ENCODE data around the gene ZDHHC22.
A peak's percentile ranks its signal among the peaks of the same experiment; 100 is the strongest.

Gene ZDHHC22

DNA sequence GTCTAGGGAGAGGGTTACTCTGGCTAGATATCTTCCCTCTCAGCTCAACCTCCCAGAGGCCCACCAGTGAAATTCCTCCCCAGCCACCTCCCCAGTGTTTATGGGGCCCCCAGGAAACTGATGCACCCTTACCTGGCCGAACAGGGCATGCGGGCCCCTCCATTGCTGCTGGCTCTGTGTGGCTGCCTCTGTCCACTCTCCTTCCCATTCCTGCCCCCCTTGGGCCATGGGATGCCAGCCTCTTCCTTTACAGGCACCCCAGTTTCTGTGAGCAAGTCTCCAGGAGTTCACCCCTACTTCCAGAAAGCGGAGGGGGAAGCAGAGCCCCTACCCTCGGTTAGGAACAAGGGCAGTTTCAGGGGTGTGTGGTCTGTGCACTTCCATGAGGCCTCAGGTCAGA lies 19.4 kb upstream of the ZDHHC22 start:
- DNase-seq = no peak
- in situ Hi-C loops (cut with HindIII; ENCODE audit: low pct_ligation_motif_present, low pct_unique_long_range_greater_than_20kb, low sequenced_read_pairs) = no loop called here

DNA sequence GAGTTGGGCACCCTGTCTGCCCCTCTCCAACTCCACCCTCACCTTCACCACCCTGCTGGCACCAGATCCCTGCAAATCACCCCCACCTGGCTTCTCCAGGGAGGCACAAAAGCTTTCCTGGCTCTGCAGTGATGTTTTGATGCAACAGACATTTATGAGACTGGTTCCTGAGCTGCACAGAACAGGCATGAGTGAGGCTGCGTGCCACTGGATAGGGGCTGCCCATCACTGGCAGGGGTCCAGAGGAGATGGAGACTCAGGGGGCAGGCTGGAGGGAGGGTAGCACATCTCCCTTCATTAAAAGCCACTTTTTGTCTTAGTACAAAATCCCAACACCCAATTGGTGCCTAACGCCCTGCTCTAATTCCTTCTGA lies 17.3 kb upstream of the ZDHHC22 start:
- no peak for DNase-seq
- in situ Hi-C loops (cut with HindIII; ENCODE audit: low pct_ligation_motif_present, low pct_unique_long_range_greater_than_20kb, low sequenced_read_pairs) = no loop called here

DNA sequence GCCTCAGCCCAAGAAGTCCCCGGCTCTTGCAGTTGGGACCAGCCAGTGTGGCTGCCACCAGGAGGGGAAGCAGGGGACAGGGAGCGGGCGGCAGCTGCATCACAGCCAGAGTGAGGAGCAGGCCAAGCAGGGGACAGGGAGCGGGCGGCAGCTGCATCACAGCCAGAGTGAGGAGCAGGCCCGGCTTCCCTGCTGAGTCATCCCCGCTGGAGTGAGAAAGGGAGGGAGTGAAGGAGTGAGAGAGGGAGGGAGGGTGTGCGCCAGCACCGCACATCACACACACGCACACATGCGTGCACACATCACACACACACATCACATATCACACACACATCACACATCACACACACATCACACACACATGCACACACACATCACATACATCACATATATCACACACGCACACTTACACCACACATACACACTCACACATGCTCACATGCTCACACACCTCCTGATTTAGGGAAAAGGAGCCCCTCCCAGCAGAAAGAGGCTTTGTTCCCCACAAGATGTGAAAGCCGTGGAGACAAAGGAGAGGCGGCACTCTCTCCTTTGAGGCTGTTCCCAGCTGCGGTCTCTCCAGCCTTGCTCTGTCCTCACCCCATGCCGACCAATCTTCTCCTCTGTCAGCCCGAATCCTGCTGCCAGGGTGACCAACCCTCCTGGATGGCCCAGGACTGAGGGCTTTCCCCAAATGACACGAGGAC lies 16.7 kb upstream of the ZDHHC22 start:
- DNase-seq = peak; percentile 45
- in situ Hi-C loops (cut with HindIII; ENCODE audit: low pct_ligation_motif_present, low pct_unique_long_range_greater_than_20kb, low sequenced_read_pairs) = no loop called here

DNA sequence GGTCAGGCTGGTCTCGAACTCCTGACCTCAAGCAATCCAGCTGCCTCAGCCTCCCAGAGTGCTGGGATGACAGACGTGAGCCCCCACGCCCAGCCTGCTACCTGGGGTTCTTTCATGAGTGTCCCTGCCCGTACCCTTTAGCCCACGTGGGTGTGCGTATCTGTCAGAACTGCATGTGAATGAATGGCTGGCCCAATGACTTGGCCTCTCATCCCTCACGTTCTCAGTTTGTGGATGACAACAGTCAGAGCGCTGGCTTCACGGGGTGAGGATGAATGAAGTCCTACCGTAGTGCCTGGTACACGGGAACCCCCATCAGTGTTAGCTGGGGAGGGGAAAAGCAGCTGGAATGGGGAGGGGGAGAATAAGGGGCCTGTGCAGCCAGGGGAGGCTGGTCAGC lies 16.1 kb upstream of the ZDHHC22 start:
- in situ Hi-C loops (cut with HindIII; ENCODE audit: low pct_ligation_motif_present, low pct_unique_long_range_greater_than_20kb, low sequenced_read_pairs) = no loop called here

GRCh38 chr14:77155083-77155482 lies 13.5 kb upstream of the ZDHHC22 start:
- in situ Hi-C loops (cut with HindIII; ENCODE audit: low pct_ligation_motif_present, low pct_unique_long_range_greater_than_20kb, low sequenced_read_pairs) = no loop called here

More for the DNA sequence above, 16.1 kb upstream of the ZDHHC22 start:
- DNase-seq = no peak

DNA sequence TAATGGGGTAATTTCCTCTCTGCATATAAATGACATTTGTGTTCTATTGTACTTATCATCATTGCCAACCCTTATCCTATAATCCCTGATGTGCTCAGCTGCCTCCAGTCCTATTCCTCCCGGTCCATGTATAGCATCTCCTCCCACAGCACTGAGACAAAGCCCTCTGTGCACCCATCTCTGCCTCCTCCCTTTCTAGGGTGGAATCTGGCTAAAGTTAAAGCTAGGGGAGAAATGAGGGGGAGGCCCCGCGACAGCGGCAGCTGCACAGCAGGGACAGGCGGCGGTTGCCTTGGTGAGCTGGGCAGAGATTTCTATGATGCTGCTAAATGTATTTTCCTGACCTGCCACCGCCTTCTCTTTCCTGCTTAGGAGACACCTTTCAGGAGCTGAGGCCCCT lies 12.8 kb upstream of the ZDHHC22 start:
- DNase-seq = no peak
- in situ Hi-C loops (cut with HindIII; ENCODE audit: low pct_ligation_motif_present, low pct_unique_long_range_greater_than_20kb, low sequenced_read_pairs) = no loop called here

More at GRCh38 chr14:77155083-77155482, 13.5 kb upstream of the ZDHHC22 start:
- no peak for DNase-seq

DNA sequence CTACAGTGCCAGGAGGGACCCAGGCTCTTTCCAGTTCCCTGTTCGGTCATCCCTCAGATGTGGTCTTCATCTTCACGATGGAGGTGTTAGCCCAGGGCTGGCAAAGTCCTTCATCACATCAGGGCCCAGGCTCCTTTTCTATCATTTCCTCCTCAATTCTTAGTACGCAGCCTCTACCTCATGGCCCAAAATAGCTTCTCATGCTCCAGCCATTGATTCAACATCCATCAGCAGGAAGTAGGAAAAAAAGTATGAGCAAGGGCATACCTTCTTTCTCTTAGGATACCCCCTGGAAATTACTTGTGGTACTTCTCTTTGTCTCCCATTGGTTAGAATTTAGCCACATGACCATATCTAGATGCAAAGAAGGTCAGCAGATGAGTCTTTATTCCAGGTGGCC lies 12.2 kb upstream of the ZDHHC22 start:
- no peak for DNase-seq
- in situ Hi-C loops (cut with HindIII; ENCODE audit: low pct_ligation_motif_present, low pct_unique_long_range_greater_than_20kb, low sequenced_read_pairs) = no loop called here

DNA sequence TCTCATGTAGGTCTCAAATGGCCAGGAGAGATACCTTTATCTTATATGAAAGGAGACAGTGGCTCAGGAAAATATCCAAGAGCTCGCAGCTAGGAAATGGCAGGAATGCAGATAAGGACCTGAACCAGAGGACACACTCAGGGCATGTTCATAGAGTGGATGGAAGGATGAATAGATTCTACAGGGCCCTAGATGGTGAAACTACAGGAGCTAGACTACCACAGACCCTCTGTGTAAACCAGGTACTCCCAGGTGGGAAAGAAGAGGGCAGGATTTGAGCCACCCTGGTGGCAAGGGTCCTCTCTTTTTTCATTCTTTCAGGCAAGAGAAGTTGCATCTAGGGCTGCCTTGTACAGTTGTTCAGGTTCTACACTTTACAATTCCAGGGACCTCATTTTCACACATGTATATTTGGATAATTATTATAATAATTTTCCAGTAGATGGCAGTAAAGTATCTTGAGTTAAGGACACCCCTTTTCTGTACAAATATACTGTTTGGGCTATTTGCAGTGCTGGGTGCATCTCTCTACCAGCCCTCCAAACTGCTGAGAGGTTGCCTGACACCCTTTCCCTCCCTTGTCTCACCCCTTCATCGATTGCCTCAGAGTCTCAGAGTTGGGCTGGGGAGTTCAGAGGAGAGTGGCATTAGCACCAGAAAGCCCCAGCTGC lies 10.5 kb upstream of the ZDHHC22 start:
- in situ Hi-C loops (cut with HindIII; ENCODE audit: low pct_ligation_motif_present, low pct_unique_long_range_greater_than_20kb, low sequenced_read_pairs) = no loop called here

GRCh38 chr14:77151245-77151644 lies 9.7 kb upstream of the ZDHHC22 start:
- in situ Hi-C loops (cut with HindIII; ENCODE audit: low pct_ligation_motif_present, low pct_unique_long_range_greater_than_20kb, low sequenced_read_pairs) = no loop called here

More for the DNA sequence above, 10.5 kb upstream of the ZDHHC22 start:
- DNase-seq = peak; percentile 40

DNA sequence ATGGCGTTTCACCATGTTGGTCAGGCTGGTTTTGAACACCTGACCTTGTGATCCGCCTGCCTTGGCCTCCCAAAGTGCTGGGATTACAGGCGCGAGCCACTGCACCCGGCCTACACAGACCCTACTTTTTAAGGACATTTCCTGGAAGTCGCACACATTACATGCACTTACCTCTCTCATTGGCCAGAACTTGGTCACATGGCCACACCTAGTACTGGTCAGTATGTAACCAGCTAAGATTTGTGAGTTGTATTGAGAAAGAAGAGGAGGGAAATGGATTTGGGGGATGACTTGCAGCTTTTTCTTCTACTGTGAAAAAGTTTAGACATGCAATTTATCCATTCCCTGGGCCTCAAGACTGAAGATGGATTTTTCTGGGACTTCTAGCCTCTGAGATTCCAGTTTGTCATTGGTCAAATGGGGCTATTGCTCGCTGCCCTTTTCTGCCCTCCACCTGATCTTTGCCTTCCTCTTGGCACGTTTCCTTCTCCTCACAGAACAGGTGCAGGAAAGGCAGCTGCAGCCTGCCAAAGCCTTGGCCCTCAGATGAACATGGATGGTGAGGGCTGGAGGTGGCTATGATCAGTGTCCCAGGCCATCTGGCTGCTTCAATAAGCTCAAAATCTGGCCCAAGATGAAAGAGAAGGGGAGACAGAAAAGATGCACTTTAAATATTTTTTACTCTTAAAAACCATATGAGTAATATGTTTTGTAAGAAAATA lies 7.1 kb upstream of the ZDHHC22 start:
- no peak for DNase-seq
- in situ Hi-C loops (cut with HindIII; ENCODE audit: low pct_ligation_motif_present, low pct_unique_long_range_greater_than_20kb, low sequenced_read_pairs) = no loop called here

More at GRCh38 chr14:77151245-77151644, 9.7 kb upstream of the ZDHHC22 start:
- peak; percentile 28 for DNase-seq

DNA sequence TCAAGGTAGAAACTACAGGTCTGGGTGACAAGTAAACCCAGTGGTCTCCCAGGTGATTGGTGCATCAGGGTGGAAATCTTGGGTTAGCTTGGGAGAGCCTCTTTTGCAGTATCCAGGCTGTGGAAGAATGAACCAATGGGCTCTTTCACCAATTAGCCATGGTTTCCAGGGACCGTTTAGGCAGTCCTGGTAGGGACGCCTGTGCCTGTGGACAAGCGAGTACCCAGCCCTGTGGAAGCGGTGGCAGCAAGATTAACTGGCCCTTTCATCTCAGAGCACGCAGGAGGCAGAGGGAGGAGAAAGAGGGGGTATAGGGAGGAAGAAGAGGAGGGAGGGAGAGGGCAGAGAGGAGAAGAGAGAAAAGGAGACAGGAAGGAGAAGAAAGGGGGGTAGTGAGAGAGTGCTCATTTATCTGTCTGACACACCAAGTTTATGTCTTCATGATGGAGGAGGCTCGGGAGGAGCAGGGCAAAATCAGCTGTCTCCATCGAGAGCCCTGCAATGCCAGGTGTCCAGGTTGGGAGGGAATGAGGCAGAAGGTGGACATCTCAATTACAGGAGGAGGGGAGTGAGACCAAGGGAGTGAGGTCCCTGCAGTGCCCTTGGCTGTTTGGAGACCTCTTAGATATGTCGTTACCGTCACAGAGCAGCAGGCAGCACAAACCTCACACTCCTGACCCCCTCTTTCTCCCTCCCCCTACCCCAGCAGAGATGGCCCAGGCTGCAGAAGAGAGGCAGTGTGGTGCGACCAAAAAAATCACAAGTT lies 4.6 kb upstream of the ZDHHC22 start:
- in situ Hi-C loops (cut with HindIII; ENCODE audit: low pct_ligation_motif_present, low pct_unique_long_range_greater_than_20kb, low sequenced_read_pairs) = no loop called here

GRCh38 chr14:77144412-77145115 lies 3.0 kb upstream of the ZDHHC22 start:
- in situ Hi-C loops (cut with HindIII; ENCODE audit: low pct_ligation_motif_present, low pct_unique_long_range_greater_than_20kb, low sequenced_read_pairs) = no loop called here
- DNase-seq = no peak

More for the DNA sequence above, 4.6 kb upstream of the ZDHHC22 start:
- no peak for DNase-seq

DNA sequence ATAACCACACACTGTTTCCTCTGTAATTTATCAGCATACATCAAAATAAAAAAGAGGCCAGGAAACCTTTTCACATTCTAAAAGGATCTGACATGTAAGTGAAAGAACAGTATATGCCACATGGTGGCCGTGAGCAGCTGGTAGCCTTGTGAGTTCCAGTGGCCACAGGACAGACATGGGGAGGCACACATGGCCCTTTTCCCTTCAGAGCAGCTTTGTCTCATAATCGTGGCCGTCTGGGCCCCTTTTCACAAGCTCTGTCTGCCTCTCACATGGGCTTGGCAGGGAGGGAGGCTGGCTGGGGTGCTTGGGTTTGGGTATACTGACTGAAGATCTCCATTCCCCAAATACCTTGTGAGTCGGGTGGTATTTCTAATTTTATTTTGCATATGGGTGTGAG lies 1.5 kb upstream of the ZDHHC22 start:
- no peak for DNase-seq
- in situ Hi-C loops (cut with HindIII; ENCODE audit: low pct_ligation_motif_present, low pct_unique_long_range_greater_than_20kb, low sequenced_read_pairs) = no loop called here

DNA sequence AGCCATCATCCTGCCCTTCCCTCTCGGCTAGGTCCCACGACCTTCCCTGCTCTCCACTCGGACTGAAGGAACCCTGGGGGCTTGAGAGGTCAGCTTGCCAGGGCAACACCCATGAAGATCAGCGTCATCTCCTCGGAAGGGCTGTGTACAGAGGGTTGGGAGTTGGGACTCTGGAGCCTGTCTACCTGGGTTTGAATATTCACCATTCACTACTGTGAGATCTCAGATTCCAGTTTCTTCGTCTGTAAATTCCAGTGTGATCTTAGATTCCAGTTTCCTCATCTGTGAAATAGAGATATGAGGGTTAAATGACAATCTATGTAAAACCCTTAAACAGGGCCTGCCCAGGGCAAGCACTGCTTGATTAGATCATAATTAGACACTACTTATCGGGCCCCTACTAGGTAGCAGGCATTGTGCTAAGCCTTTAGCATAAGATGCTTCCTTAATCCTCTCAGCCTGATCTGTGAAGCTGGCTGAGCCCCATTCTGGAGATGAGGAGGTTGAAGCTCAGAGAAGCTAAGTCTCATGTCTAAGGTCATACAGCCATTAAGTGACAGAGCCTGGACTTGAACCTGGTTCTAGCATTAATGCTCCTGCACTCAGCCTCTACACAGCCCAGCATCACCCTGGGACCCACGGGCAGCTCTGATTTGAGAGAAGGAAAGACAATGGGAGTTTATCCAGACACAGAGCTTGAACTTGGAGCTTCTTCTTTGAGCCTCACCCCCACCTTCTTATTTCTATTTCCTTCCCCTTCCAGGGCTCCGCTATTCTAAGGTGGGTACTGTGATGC lies 612 bp upstream of the ZDHHC22 start:
- in situ Hi-C loops (cut with HindIII; ENCODE audit: low pct_ligation_motif_present, low pct_unique_long_range_greater_than_20kb, low sequenced_read_pairs) = no loop called here
- DNase-seq = no peak

GRCh38 chr14:77140359-77141213 lies 1.0 kb downstream of the ZDHHC22 start:
- DNase-seq = no peak
- in situ Hi-C loops (cut with HindIII; ENCODE audit: low pct_ligation_motif_present, low pct_unique_long_range_greater_than_20kb, low sequenced_read_pairs) = no loop called here

DNA sequence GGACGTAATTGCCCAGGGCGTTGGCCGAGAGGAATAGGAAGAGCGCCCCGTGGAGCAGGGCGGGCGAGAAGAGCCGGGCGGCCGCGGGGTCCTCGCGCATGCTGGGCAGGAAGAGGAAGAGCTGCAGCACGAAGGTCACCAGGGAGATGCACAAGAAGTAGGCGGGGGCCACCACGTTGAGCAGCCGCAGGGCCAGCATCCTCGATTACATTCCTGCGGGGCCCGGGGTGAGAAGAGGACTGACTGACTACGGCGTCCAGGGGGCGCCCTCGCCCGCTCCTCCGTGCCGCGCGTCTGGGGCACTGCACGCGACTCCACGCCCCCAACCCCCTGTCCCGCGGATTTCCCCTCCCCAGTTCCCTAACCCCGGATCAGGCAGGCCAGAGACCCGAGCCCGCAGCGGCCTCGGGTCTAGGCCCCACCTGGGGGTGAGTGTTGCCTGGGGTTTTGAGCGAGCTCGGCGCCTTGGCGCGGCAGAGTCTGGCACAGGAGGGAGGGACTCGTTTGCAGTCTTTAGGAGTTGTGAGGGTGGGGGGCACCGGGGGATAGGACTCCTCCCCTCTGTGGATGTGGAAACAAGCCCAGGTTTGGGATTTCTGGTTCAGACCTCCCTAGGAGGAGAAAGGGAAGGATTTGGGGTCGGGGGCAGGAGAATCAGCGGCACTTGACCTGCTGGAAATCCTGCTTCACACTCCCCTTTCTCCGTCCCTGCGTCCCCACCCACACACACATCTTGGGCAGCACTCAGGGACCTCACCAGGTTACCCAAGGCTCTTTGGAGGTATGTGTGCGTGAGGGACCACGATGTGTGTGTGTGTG lies 1.8 kb downstream of the ZDHHC22 start:
- in situ Hi-C loops (cut with HindIII; ENCODE audit: low pct_ligation_motif_present, low pct_unique_long_range_greater_than_20kb, low sequenced_read_pairs) = no loop called here
- peak; percentile 42 for DNase-seq

Data from ACHN (cell line).